ENCODE data around the gene DKKL1. TPM values are rescaled to one million over a fixed set of nuclear protein-coding genes. Genes with fewer than 3 reads are reported as not detected.
"Not testable (repeated sequence)": the region's sequence is repeated elsewhere in the genome, so short reads cannot be mapped to it uniquely, and the experiment has no call there.

The DKKL1 gene
- total RNA-seq, 1 donor from 2014 or later: 8.7 TPM

DNA sequence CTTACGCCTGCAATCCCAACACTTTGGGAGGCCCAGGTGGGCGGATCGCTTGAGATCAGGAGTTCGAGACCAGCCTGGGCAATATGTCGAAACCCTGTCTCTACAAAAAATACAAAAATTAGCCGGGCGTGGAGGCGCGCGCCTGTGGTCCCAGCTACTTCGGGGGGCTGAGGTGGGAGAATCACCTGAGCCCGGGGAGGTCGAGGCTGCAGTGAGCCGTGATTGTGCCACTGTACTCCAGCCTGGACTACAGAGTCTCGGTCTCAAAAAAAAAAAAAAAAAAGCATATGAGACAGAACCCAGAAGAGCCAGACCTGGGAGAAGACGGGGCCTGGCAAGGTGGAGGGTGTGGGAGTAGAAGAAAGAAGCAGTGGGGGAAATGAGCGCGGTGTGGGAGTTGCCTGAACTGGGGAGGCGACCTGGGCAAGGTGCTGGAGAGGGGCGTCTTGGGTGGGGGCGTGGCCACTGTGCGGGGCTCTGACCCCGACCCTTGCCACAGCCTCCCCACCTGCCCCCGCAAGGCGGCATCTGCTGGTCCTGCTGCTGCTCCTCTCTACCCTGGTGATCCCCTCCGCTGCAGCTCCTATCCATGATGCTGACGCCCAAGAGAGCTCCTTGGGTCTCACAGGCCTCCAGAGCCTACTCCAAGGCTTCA lies 533 bp downstream of the DKKL1 start:
- no peak for DNase-seq (ENCODE audit: low spot score in 2 of 2, unreplicated experiment in 2 of 2)
- Mint-ChIP-seq H3K36me3 (peaks cover 8% of the 10 kb centered on the region), H3K4me3 (no peak overlapping the region), H3K9me3 (peaks cover 4% of the 10 kb centered on the region), H3K4me1 (peaks cover 9% of the 10 kb centered on the region), H3K27ac (no peak overlapping the region), H3K27me3 (ENCODE audit: low read depth) (no peaks in the 10 kb centered on the region)
- TF ChIP-seq, protein P1, sequence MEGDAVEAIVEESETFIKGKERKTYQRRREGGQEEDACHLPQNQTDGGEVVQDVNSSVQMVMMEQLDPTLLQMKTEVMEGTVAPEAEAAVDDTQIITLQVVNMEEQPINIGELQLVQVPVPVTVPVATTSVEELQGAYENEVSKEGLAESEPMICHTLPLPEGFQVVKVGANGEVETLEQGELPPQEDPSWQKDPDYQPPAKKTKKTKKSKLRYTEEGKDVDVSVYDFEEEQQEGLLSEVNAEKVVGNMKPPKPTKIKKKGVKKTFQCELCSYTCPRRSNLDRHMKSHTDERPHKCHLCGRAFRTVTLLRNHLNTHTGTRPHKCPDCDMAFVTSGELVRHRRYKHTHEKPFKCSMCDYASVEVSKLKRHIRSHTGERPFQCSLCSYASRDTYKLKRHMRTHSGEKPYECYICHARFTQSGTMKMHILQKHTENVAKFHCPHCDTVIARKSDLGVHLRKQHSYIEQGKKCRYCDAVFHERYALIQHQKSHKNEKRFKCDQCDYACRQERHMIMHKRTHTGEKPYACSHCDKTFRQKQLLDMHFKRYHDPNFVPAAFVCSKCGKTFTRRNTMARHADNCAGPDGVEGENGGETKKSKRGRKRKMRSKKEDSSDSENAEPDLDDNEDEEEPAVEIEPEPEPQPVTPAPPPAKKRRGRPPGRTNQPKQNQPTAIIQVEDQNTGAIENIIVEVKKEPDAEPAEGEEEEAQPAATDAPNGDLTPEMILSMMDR (IDR thresholded peaks at IDR 0.05; ENCODE audit: unreplicated experiment): no peak

DNA sequence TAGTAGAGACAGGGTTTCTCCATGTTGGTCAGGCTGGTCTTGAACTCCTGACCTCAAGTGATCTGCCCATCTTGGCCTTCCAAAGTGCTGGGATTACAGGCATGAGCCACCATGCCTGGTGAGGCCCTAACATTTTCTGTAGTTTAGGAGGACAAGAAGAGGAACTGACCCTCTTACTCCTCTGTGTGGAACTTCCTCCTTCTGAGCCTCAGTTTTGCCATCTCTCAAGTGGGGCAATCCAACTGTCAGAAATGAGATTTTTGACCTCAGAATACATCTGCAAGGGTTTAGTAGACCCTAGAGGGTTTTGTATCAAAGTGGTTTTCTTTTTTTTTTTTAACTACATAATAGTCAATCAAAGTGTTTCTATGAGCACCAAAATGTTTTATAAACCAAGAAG lies 2.4 kb downstream of the DKKL1 start:
- H3K9me3 Mint-ChIP-seq: peaks cover 12% of the 10 kb centered on the region
- H3K27ac Mint-ChIP-seq: no peak overlapping the region
- peaks cover 2% of the 10 kb centered on the region for H3K4me1 Mint-ChIP-seq
- no peak for DNase-seq (ENCODE audit: low spot score in 2 of 2, unreplicated experiment in 2 of 2)
- no peak overlapping the region for H3K4me3 Mint-ChIP-seq
- TF ChIP-seq, protein P1 (IDR thresholded peaks at IDR 0.05; ENCODE audit: unreplicated experiment): no peak
- H3K36me3 Mint-ChIP-seq: peaks cover 19% of the 10 kb centered on the region
- H3K27me3 Mint-ChIP-seq (ENCODE audit: low read depth): no peaks in the 10 kb centered on the region

DNA sequence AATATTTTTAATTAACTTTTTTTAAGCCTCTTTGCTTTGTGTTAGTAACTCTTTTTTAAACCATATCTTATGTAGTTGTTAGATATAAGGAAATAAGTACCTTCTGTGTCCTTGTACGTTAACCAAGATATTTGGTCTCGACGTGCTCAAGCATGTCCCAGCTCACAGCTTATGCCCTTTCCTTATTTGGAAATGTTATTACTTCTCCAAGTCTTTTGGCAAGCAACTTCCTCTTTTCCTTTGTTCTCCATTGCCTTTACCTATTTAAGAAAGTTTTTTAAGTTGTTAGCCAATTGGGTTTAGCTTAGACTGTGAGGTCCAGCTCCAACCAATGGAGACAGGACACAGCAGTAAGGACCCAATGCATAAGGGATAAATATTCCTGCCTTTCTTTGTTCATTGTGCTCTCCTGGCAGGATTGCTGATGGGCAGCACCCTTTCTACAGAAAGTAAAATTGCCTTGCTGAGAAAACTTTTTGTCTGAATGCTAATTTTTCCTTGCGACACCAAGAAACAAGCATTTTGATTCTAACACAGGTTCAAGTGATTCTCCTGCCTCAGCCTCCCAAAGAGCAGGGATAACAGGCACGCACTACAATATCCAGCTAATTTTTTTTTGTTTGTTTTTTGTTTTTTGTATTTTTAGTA lies 5.2 kb downstream of the DKKL1 start:
- H3K9me3 Mint-ChIP-seq: peaks cover 12% of the 10 kb centered on the region
- no peaks in the 10 kb centered on the region for H3K27me3 Mint-ChIP-seq (ENCODE audit: low read depth)
- no peak overlapping the region for H3K27ac Mint-ChIP-seq
- no peak for DNase-seq (ENCODE audit: low spot score in 2 of 2, unreplicated experiment in 2 of 2)
- H3K4me1 Mint-ChIP-seq: peaks cover 2% of the 10 kb centered on the region
- peaks cover 19% of the 10 kb centered on the region for H3K36me3 Mint-ChIP-seq
- no peak overlapping the region for H3K4me3 Mint-ChIP-seq
- TF ChIP-seq, protein P1 (IDR thresholded peaks at IDR 0.05; ENCODE audit: unreplicated experiment): no peak

DNA sequence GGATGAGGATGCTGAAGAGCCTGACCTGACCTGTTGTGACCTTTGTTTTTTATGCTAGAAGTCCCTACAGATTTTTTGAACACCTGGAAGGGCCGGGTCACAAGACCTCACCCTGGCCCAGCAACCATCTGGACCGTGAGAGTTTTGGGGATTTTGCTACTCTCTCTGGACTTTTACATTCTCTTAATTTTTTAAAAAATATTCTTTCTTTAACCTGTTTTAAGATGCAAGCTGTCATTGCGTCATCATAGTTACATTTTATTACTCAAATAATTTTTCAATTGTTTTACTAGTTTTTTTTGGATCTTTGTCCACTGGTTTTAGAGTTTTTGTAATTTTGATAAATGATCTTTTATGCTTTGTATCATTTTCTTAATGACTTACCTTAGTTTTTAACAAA lies 7.5 kb downstream of the DKKL1 start:
- Mint-ChIP-seq H3K27me3 (ENCODE audit: low read depth) (peaks cover 12% of the 10 kb centered on the region), H3K27ac (no peak overlapping the region), H3K4me3 (no peak overlapping the region)

DNA sequence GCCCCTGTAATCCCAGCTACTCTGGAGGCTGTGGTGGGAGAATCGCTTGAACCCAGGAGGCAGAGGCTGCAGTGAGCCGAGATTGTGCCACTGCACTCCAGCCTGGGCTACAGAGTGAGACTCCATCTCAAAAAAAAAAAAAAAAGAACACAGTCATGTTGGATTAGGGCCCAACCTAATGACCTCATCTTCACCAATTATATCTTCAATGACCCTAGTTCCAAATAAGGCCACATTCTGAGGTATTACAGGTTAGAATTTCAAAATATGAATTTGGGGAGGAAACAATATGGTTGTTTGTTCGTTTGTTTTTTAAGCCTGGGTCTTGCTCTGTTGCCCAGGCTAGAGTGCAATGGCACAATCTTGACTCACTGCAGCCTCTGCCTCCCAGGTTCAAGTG lies 9.5 kb downstream of the DKKL1 start:
- not testable (repeated sequence) for DNase-seq (ENCODE audit: low spot score in 2 of 2, unreplicated experiment in 2 of 2); H3K4me3 Mint-ChIP-seq; H3K27ac Mint-ChIP-seq; H3K4me1 Mint-ChIP-seq
- Mint-ChIP-seq H3K36me3 (peaks cover 19% of the 10 kb centered on the region), H3K9me3 (peaks cover 12% of the 10 kb centered on the region), H3K27me3 (ENCODE audit: low read depth) (peaks cover 19% of the 10 kb centered on the region)

More for the DNA sequence above, 7.5 kb downstream of the DKKL1 start:
- Mint-ChIP-seq H3K4me1 (no peaks in the 10 kb centered on the region), H3K36me3 (peaks cover 19% of the 10 kb centered on the region), H3K9me3 (peaks cover 12% of the 10 kb centered on the region)
- TF ChIP-seq, protein P1 (IDR thresholded peaks at IDR 0.05; ENCODE audit: unreplicated experiment): no peak
- DNase-seq (ENCODE audit: low spot score in 2 of 2, unreplicated experiment in 2 of 2): no peak

DNA sequence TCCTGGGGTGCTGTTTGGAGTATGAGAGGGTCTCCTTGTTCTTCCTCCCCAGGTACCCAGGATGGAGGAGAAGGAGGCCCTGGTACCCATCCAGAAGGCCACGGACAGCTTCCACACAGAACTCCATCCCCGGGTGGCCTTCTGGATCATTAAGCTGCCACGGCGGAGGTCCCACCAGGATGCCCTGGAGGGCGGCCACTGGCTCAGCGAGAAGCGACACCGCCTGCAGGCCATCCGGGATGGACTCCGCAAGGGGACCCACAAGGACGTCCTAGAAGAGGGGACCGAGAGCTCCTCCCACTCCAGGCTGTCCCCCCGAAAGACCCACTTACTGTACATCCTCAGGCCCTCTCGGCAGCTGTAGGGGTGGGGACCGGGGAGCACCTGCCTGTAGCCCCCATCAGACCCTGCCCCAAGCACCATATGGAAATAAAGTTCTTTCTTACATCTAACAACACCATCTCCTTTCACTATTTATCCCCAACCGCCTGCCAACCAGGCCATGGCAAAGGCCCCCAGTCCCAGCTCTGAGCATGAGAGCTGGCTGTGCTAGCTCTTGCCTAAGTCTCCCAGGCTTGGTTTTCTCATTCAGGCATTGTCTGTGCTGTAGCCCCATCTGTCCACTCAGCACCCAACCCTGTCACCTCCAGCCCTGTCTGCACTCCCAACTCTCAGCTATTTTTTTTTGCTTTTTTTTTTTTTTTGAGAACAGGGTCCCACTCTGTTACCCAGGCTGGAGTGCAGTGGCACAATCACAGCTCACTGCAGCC lies 11.2 kb downstream of the DKKL1 start:
- no peak overlapping the region for H3K27ac Mint-ChIP-seq
- no peak overlapping the region for H3K4me3 Mint-ChIP-seq
- H3K27me3 Mint-ChIP-seq (ENCODE audit: low read depth): peaks cover 19% of the 10 kb centered on the region
- peaks cover 5% of the 10 kb centered on the region for H3K9me3 Mint-ChIP-seq
- peaks cover 10% of the 10 kb centered on the region for H3K36me3 Mint-ChIP-seq
- no peak for DNase-seq (ENCODE audit: low spot score in 2 of 2, unreplicated experiment in 2 of 2)
- H3K4me1 Mint-ChIP-seq: no peaks in the 10 kb centered on the region
- TF ChIP-seq, protein P1 (IDR thresholded peaks at IDR 0.05; ENCODE audit: unreplicated experiment): no peak

Measured in mesothelial cell of epicardium (in vitro differentiated cells).